GM19438 (cell line): ENCODE measurements around the gene GLB1L2.
"Not testable (repeated sequence)": the region's sequence is repeated elsewhere in the genome, so short reads cannot be mapped to it uniquely, and the experiment has no call there.

Experiments
- ATAC-seq: cut with Tn5 transposase; IDR thresholded peaks from one replicate; pipeline ENCODE4 v1.9.1; 2021; ENCODE audit warnings: low read depth; ENCODE audit not compliant: unreplicated experiment

The GLB1L2 gene

DNA sequence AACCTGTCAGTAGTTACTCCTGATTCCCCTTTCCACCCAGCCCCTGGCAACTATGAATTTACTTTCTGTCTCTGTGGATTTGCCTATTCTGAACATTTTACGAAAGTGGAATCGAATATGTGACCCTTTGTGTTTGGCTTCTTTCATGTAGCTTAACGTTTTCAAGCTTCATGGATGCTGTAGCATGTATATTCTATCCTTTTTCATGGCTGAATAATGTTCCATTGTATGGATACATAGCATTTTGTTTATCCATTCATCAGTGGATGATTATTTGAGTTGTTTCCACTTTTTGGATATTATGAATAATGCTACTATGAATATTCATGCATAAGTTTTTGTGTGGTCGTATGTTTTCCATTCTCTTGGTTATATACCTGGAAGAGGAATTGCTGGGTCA is 9.2 kb upstream of the GLB1L2 start:
- ATAC-seq, result no peak

DNA sequence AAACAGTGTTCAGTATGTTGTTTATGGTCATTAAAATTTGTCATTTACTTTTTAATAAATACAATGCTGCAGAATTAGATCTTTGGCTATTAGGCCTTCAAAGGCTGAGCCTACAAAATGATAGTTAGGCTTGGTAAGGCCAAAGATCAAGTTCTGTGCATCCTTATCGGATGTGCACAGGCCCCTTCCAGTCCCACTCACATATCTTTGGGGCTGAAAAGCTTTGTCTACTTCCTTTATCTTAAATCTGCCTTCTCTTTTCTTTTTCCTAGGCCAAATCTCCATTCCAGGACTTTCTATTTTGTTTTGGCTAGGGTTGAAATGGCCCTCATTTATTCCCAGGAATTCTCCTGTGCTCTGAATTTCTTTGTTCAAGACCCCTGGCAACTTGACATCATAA is 3.4 kb upstream of the GLB1L2 start:
- ATAC-seq, result no peak

- ATAC-seq, result no peak
These were observed 1.0 kb upstream of the GLB1L2 start for GRCh38 chr11:134330611-134331353.

- no peak for ATAC-seq
These were observed 422 bp downstream of the GLB1L2 start for GRCh38 chr11:134332189-134332631.

DNA sequence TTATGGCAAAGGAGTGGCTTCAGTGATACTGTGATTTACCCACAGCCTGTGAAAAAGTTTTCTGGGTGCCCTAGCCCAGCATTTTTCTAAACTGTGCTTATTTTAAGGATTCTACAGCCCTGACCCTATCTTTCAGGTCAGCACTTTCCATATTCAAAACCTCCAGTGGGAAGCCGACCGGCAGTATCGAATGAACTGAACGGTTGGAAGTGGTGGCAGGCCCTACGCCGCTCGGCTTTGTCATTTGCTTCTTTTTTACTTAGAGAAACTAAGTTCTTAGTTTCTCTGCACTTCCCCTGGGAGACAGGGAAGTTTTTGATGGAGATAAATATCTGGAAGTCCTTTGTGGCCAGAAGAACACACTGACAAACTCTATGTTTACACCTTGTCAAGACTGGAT is 994 bp downstream of the GLB1L2 start:
- no peak for ATAC-seq

DNA sequence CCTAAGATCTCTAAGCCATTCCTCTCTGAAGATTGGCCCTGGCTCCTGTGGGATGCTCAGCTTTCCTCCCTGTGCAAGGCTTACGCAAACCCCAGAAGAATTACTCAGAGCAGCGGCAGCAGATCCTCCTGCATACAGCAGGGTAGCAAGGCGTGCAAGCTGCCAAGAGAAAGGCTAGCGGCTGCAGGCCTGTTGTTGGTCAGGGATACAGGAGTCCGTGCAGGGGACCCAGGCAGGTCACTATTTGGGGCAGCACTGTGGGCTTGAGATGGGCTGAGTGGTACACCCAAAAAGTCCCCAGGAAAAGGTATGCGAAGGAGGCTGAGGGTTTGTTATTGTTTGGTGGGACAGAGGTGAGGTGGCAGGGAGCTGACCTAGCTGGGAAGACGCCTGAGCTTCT is 1.5 kb downstream of the GLB1L2 start:
- ATAC-seq, result no peak

- no peak for ATAC-seq
These were observed 2.2 kb downstream of the GLB1L2 start for GRCh38 chr11:134333946-134334345.

GRCh38 chr11:134334796-134335571 is 3.2 kb downstream of the GLB1L2 start:
- no peak for ATAC-seq

GRCh38 chr11:134337051-134337450 is 5.3 kb downstream of the GLB1L2 start:
- ATAC-seq, result no peak

DNA sequence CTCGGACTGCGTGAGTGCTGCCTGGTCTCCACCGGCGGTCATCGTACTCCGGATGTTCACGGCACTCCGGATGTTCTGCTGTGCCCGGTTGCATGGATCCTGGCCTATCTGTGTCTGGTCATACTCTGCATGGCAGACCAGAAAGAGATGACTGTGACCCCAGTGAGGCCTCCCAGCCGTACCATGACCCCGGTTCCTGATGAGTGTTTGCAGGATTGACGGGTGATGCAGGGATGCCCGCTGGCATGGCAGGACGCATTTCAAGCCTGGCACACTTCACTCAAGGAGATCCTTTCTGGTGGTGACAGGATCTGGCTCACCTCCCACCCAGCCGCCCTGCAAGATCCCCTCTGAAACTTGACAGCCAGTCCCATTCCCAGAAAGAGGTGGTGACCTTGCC is 6.3 kb downstream of the GLB1L2 start:
- ATAC-seq, result no peak

- no peak for ATAC-seq
These were observed 6.9 kb downstream of the GLB1L2 start for GRCh38 chr11:134338654-134339053.

DNA sequence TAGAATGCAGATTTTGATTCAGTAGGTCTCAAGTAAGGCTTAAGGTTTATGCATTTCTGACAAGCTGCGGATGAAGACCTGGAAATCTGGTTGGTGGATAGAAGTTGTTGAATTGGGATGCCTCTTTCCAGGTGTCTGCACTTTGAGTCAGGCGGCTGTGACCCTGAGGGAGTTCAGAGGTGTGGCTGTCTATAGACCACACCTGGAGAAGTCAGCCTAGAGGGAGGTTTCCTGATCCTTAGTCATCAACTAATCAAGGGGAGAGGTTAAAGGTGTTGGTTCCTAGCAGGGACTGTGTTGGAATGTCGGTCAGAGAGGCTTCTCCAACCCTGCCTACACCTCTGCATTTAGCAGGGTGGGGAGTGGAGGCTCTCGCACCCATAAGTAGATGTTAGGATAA is 8.0 kb downstream of the GLB1L2 start:
- no peak for ATAC-seq

DNA sequence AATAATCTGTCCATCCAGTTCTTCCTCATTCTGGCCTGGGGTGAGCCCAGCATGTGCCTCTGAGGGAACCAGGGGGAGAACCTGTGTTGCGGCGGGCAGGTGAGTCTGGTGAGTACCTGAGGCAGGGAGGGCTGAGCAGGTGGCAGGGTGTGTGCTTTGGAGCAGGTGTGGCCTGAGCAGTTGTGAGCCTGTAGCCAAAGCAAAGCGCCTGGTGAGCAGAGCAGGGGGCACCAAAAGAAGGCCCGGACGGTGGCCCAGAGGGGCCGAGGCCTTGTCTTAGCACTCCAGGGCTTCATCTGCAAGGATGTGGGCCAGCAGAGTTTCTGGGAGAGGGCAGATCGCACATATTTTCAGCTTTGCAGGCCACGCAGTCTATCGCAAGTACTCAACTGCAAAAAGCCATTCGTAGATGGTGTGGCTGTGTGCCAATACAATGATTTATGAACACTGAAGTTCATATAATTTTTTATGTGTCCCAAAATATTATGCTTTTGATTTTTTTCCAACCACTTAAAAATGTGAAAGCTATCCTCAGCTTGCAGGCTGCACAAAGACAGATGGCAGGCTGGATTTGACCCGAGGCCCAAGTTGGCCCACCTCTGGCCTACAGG is 8.7 kb downstream of the GLB1L2 start:
- no peak for ATAC-seq

DNA sequence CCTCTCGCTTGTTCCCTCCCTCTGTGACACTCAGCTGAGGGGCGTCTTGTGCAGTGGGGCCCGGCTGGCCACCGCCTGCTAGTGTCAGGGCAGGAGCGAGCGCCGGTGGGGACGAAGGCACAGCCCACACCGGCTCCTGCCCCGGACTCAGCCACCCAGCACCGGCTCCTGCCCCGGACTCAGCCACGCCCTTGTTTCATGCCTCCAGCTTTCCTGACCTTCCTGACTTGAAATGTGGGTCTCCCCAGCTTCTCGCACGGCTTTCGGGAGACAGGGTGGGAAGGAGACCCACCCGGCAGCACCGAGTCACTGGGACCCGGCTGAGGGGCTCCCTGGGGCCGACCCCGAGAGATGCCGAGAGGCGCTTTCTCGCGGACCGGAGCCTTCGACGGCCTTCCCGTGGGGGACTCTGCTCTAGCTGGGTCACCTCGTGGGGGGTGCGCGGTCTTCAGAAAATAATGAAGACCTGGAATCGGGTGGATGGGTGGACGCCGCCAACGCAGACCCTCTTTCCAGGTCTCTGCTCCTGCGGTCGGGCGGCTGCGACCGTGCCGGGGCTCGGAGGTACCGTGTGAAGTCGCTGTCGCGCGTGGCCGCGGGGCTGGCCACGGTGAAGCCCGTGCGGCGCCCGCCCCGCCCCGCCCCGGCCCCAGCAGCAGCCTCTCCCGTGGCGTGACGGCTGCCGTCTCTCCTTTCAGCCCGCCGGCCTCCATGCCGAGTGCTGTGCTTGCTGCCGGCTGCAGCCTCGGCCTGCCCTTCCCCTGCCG is 10.2 kb downstream of the GLB1L2 start:
- ATAC-seq, result no peak

- ATAC-seq, result no peak
These were observed 11.0 kb downstream of the GLB1L2 start for GRCh38 chr11:134342572-134343340.

DNA sequence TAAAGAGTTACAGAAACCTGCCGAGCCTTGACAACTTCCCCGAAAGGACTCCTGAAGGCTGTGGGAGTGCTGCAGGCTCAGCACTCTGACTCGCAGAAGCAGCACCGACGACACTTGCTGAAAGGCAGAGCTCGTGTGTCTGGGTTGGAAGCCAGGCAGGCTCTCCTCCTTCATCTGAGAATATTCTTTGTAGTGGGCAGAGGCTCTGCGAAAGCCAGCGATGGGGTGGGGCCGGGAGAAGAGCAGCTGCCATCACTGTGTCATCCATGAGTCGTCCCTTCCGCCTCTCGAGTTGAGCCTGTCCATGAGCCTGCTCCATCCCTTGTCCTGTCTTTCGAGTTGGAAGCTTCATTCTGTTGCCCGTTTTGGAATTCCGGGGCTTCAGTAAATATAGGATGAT is 11.9 kb downstream of the GLB1L2 start:
- no peak for ATAC-seq

DNA sequence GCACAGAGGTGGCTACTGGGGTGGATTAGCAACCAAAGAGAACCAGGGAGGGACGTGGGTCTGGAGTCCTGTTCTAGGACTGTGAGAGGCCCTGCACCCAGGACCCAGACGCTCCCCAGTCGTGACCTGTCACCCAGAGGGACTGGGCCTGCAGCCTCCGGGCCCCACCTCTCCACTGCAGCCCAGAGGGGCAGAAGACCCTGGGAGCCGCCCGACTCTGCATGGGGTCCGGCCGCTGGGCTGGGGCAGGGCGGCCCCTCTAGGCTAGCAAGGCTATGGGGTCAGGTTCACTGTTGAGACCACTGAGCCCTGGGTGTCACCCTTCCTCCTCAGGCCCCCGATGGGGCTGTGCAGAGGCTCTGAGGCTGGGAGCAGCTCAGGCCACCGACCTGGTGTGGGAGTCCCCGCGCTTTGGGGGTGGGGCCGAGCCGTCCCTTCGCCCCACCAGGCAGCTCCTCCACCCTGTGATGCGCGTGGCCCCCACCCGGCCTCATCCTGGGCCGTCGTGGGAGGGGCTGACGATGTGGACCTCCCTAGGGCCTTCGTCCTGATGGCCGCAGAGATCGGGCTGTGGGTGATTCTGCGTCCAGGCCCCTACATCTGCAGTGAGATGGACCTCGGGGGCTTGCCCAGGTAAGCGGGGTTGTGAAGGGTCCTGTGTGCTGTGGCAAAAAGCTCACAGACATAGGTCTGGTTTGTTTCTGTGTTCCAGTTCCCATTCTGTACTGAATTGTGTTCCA is 12.9 kb downstream of the GLB1L2 start:
- ATAC-seq, result not testable (repeated sequence)

GRCh38 chr11:134345237-134345550 is 13.4 kb downstream of the GLB1L2 start:
- no peak for ATAC-seq

- ATAC-seq, result no peak
These were observed 14.6 kb downstream of the GLB1L2 start for GRCh38 chr11:134346101-134346975.
